BLaER1 treated with 17β-estradiol and CSF1 and Interleukin-3, amounts not matched to agents 10 nM and 100 nM (cell line): ENCODE results near the gene PILRA.

ENCODE experiments used
- H3K27ac ChIP-seq, 11 experiments: shearing (Covaris generic); formaldehyde crosslinking; 2 replicates each; pipeline ENCODE4 v1.8.1; 2022
- H3K27me3 ChIP-seq, 11 experiments: shearing (Covaris generic); formaldehyde crosslinking; 2 replicates each; pipeline ENCODE4 v1.8.1; 2022
- H3K36me3 ChIP-seq, 11 experiments: shearing (Covaris generic); formaldehyde crosslinking; 2 replicates each; pipeline ENCODE4 v1.8.1; 2022
- H3K4me1 ChIP-seq, 10 experiments: shearing (Covaris generic); formaldehyde crosslinking; 2 replicates each; pipeline ENCODE4 v1.8.1; 2022
- H3K4me2 ChIP-seq, 11 experiments: shearing (Covaris generic); formaldehyde crosslinking; 2 replicates each; pipeline ENCODE4 v1.8.1; 2022
- H3K4me3 ChIP-seq, 10 experiments: shearing (Covaris generic); formaldehyde crosslinking; 2 replicates each; pipeline ENCODE4 v1.8.1; 2022
- H3K9ac ChIP-seq, 11 experiments: shearing (Covaris generic); formaldehyde crosslinking; 2 replicates each; pipeline ENCODE4 v1.8.1; 2022
- H3K9me3 ChIP-seq, 11 experiments: shearing (Covaris generic); formaldehyde crosslinking; replicated peaks in 1 of 11; 2 replicates each; pipeline ENCODE4 v1.8.1; 2022
- H4K20me1 ChIP-seq, 11 experiments: shearing (Covaris generic); formaldehyde crosslinking; 2 replicates each; pipeline ENCODE4 v1.8.1; 2022
- Cebpa-rat ChIP-seq, 11 experiments: shearing (Covaris generic); IDR thresholded peaks; 2 replicates each; pipeline ENCODE4 v1.8.1; 2022

The PILRA gene

DNA sequence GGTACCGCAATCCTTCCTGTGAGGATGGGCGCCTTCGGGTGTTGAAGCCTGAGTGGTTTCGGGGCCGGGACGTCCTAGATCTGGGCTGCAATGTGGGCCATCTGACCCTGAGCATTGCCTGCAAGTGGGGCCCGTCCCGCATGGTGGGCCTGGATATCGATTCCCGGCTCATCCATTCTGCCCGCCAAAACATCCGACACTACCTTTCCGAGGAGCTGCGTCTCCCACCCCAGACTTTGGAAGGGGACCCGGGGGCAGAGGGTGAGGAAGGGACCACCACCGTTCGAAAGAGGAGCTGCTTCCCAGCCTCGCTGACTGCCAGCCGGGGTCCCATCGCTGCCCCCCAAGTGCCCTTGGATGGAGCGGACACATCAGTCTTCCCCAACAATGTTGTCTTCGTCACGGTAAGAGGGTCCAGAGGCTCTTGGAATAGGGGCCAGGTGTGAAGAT lies 58.0 kb downstream of the PILRA start:
- H3K9ac ChIP-seq = peak overlapping the region; percentile 94 to 100 (median 99)
- peak overlapping the region in 10 of 11 experiments; percentile 9 to 100 (median 99); a peak in 17 of 22 replicates for H3K27ac ChIP-seq
- peaks cover 0 to 10% (median 0%) of the 10 kb centered on the region in 11 experiments; a peak in 5 of 22 replicates for H3K9me3 ChIP-seq
- H3K4me3 ChIP-seq = peak overlapping the region; percentile 79 to 99 (median 92)
- peaks cover 47 to 57% (median 54%) of the 10 kb centered on the region in 10 experiments for H3K4me1 ChIP-seq
- H4K20me1 ChIP-seq = peaks cover 27 to 65% (median 54%) of the 10 kb centered on the region in 11 experiments; a peak in 21 of 22 replicates
- peak overlapping the region; percentile 82 to 99 (median 97) for H3K4me2 ChIP-seq
- H3K27me3 ChIP-seq = no peaks in the 10 kb centered on the region
- no peak for TF ChIP-seq Cebpa-rat (IDR thresholded peaks at IDR 0.05)
- peaks cover 25 to 54% (median 50%) of the 10 kb centered on the region in 11 experiments for H3K36me3 ChIP-seq

GRCh38 chr7:100432053-100432452 lies 58.8 kb downstream of the PILRA start:
- TF ChIP-seq Cebpa-rat (IDR thresholded peaks at IDR 0.05) = no peak
- Histone ChIP-seq H3K4me3 (peak overlapping the region; percentile 79 to 99 (median 92); a peak in 18 of 20 replicates), H4K20me1 (peaks cover 27 to 65% (median 54%) of the 10 kb centered on the region in 11 experiments; a peak in 21 of 22 replicates), H3K9ac (peak overlapping the region; percentile 94 to 100 (median 99)), H3K9me3 (peaks cover 0 to 10% (median 0%) of the 10 kb centered on the region in 11 experiments; a peak in 5 of 22 replicates), H3K4me2 (peak overlapping the region; percentile 82 to 99 (median 97)), H3K4me1 (peaks cover 51 to 63% (median 59%) of the 10 kb centered on the region in 10 experiments), H3K27me3 (no peaks in the 10 kb centered on the region), H3K36me3 (peaks cover 25 to 54% (median 50%) of the 10 kb centered on the region in 11 experiments), H3K27ac (peak overlapping the region in 9 of 11 experiments; percentile 9 to 100 (median 99); a peak in 14 of 22 replicates)

- Histone ChIP-seq H3K9ac (peak overlapping the region; percentile 94 to 100 (median 99); a peak in 21 of 22 replicates), H3K4me1 (peaks cover 51 to 68% (median 62%) of the 10 kb centered on the region in 10 experiments), H3K4me3 (peak overlapping the region in 8 of 10 experiments; percentile 79 to 99 (median 90); a peak in 11 of 20 replicates), H3K4me2 (peak overlapping the region; percentile 82 to 99 (median 97)), H3K36me3 (peaks cover 25 to 54% (median 50%) of the 10 kb centered on the region in 11 experiments), H3K27ac (peak overlapping the region in 7 of 11 experiments; percentile 9 to 100 (median 99); a peak in 9 of 22 replicates), H4K20me1 (peaks cover 27 to 65% (median 54%) of the 10 kb centered on the region in 11 experiments; a peak in 21 of 22 replicates), H3K9me3 (peaks cover 0 to 4% (median 0%) of the 10 kb centered on the region in 11 experiments; a peak in 5 of 22 replicates), H3K27me3 (no peaks in the 10 kb centered on the region)
- no peak for TF ChIP-seq Cebpa-rat (IDR thresholded peaks at IDR 0.05)
Observed at GRCh38 chr7:100432621-100433275, 59.5 kb downstream of the PILRA start.

DNA sequence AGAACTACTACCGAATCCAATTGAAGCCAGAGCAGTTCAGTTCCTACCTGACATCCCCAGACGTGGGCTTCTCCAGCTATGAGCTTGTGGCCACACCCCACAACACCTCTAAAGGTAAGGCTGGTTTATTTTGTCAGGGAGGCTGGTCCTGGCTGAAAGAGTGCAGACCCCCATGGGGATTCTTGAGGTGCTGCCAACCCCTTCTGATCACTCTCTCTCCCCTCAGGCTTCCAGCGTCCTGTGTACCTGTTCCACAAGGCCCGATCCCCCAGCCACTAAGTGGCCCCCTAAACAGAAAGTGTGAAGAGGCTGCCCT lies 59.9 kb downstream of the PILRA start:
- Histone ChIP-seq H3K27ac (peak overlapping the region in 3 of 11 experiments; percentile 7 to 99 (median 20); a peak in 2 of 22 replicates), H3K27me3 (no peaks in the 10 kb centered on the region), H4K20me1 (peaks cover 27 to 65% (median 54%) of the 10 kb centered on the region in 11 experiments; a peak in 21 of 22 replicates), H3K36me3 (peaks cover 25 to 54% (median 50%) of the 10 kb centered on the region in 11 experiments), H3K9me3 (no peaks in the 10 kb centered on the region), H3K4me3 (peak overlapping the region in 3 of 10 experiments; percentile 7 to 99 (median 90); a peak in 3 of 20 replicates), H3K9ac (peak overlapping the region; percentile 1 to 100 (median 99); a peak in 19 of 22 replicates), H3K4me1 (peaks cover 48 to 65% (median 60%) of the 10 kb centered on the region in 10 experiments), H3K4me2 (peak overlapping the region; percentile 82 to 99 (median 97))
- no peak for TF ChIP-seq Cebpa-rat (IDR thresholded peaks at IDR 0.05)

DNA sequence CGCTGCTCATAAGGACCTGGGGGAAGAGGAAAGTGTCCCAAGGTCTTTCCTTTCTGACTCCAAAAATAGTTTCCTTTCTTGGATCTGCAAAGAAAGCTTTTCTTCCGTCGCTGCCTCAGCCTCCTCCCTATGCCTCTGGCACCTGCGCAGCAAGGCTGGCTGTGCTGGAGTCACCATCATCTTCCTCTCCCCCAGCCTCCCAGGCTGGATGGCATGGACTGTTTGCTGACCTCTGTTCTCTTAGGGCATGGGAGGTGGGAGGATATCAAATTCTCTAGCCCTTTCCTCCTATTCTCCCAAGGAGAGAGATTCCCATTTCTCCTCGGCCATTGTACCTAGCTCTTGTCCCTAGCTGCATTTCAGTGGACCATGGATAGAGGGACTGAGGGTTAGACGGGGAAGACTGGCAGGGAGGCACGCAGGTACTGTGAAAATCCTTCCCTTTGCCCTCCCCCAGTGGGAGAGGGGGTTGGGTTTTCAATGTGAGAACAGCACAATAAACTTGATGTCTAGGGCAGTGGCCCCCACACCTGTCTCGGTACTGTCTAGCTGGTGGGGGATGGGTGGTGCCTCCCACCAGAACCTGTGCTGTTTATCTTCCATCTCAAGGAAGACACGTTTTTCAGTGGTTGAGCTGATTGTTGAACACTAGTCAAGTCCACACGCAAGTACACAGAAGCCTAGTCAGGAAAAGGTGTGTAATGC lies 60.5 kb downstream of the PILRA start:
- Histone ChIP-seq H3K27ac (peak overlapping the region in 3 of 11 experiments; percentile 7 to 99 (median 20); a peak in 1 of 22 replicates), H3K9ac (peak overlapping the region; percentile 1 to 100 (median 99); a peak in 18 of 22 replicates), H3K9me3 (no peaks in the 10 kb centered on the region), H3K4me2 (peak overlapping the region; percentile 82 to 99 (median 97)), H3K4me1 (peaks cover 48 to 65% (median 60%) of the 10 kb centered on the region in 10 experiments), H3K4me3 (peak overlapping the region in 7 of 10 experiments; percentile 7 to 99 (median 89); a peak in 6 of 20 replicates), H4K20me1 (peaks cover 27 to 65% (median 54%) of the 10 kb centered on the region in 11 experiments; a peak in 21 of 22 replicates), H3K36me3 (peaks cover 25 to 54% (median 50%) of the 10 kb centered on the region in 11 experiments), H3K27me3 (no peaks in the 10 kb centered on the region)
- no peak for TF ChIP-seq Cebpa-rat (IDR thresholded peaks at IDR 0.05)

DNA sequence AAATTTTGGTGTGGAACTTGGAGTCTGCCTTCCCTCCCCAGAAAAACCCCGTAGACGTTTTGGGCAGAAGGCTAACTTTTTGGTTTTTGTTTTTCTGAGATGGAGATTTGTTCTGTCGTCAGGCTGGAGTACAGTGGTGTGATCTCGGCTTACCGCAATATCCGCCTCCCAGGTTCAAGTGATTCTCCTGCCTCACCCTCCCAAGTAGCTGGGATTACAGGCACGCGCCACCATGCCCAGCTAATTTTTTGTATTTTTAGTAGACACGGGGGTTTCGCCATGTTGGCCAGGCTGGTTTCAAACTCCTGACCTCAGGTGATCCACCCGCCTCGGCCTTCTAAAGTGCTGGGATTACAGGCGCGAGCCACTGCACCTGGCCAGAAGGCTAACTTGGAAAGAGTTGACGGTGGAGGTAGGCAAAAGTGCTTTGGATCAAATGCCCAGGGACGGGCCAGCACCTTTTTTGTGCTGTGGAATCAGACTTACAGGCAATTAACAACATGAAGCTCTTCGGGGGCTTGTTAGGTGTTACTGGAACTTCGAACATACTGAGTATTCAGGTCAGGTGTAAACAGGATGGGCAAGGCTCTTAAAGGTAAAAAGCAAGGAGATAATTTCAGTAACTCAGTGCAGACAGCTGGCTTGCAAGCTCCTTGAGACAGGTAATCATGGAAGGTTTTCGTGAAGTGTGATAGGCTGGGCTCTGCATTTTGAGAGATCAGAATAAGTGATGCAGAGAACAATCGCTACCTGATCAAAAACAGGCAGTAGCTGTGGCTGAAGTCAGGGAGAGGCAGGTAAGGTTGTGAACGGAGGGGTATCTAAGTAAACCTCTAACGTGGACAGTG lies 61.2 kb downstream of the PILRA start:
- no peak for TF ChIP-seq Cebpa-rat (IDR thresholded peaks at IDR 0.05)
- H3K36me3 ChIP-seq = peaks cover 25 to 59% (median 50%) of the 10 kb centered on the region in 11 experiments
- H4K20me1 ChIP-seq = peaks cover 27 to 65% (median 54%) of the 10 kb centered on the region in 11 experiments; a peak in 21 of 22 replicates
- H3K4me3 ChIP-seq = peak overlapping the region; percentile 86 to 98 (median 92)
- peak overlapping the region; percentile 91 to 99 (median 97) for H3K9ac ChIP-seq
- H3K9me3 ChIP-seq = no peaks in the 10 kb centered on the region
- peak overlapping the region in 8 of 11 experiments; percentile 91 to 98 (median 94); a peak in 14 of 22 replicates for H3K27ac ChIP-seq
- H3K27me3 ChIP-seq = no peaks in the 10 kb centered on the region
- H3K4me1 ChIP-seq = peaks cover 48 to 65% (median 60%) of the 10 kb centered on the region in 10 experiments
- H3K4me2 ChIP-seq = peak overlapping the region; percentile 82 to 99 (median 97)

GRCh38 chr7:100435401-100436304 lies 62.4 kb downstream of the PILRA start:
- Histone ChIP-seq H3K27ac (peak overlapping the region; percentile 91 to 98 (median 95)), H3K9me3 (no peaks in the 10 kb centered on the region), H3K27me3 (no peaks in the 10 kb centered on the region), H3K36me3 (peaks cover 25 to 60% (median 49%) of the 10 kb centered on the region in 11 experiments), H3K4me2 (peak overlapping the region; percentile 82 to 99 (median 97)), H4K20me1 (peaks cover 27 to 55% (median 51%) of the 10 kb centered on the region in 11 experiments; a peak in 21 of 22 replicates), H3K4me3 (peak overlapping the region; percentile 86 to 98 (median 92)), H3K4me1 (peaks cover 46 to 62% (median 58%) of the 10 kb centered on the region in 10 experiments), H3K9ac (peak overlapping the region; percentile 91 to 99 (median 97))
- no peak for TF ChIP-seq Cebpa-rat (IDR thresholded peaks at IDR 0.05)
